K562 (cell line): Measurements from ENCODE around the gene NEMP2. TPM values are rescaled to one million over a fixed set of nuclear protein-coding genes. Genes with fewer than 3 reads are reported as not detected.

Experiments used
- ATAC-seq: fragments of 200-7000 bp; cut with Tn5 transposase; 3 replicates; pipeline ENCODE4 v1.9.1; 2020; ENCODE audit warnings: moderate library complexity
- BruUV-seq: library from RNA; stranded (reverse); fragments of 400-500 nt; replicated peaks from 2 replicates; lab custom pipeline; 2021; lab: Mats Ljungman, UMichigan
- CTCF ChIA-PET: fragments of 300-600 bp; formaldehyde crosslinking; extraction: SDS; loops from one replicate; lab custom pipeline; 2021; ENCODE audit warnings: low intra/inter-chr PET ratio; lab: Yijun Ruan, JAX
- POLR2A ChIA-PET: fragments of 300-600, 350-650 bp; sonication (Branson Sonifier 250); formaldehyde crosslinking; extraction: SDS; loops from one replicate; lab custom pipeline; 2021; ENCODE audit warnings: antibody characterized with exemption, inconsistent platforms; lab: Yijun Ruan, JAX
- DNase-seq, 4 experiments: peaks; one replicate each; pipeline versions ENCODE4 v3.0.0 to v3.0.0-alpha.2; 2011 to 2018; ENCODE audit warnings: low spot score in 3 of 4, mixed read lengths in 3 of 4; ENCODE audit errors: extremely low read depth in 1 of 4
- FAIRE-seq: peaks from 2 replicates; lab custom pipeline; 2011; peaks lifted over from hg19 to GRCh38; lab: Jason Lieb, UNC
- H2AFZ ChIP-seq: 2 replicates; pipeline ENCODE4 v1.6.0; 2011; ENCODE audit warnings: low read depth, low read length, control low read depth, inconsistent platforms
- H3K27ac ChIP-seq: fragments of 200-600 bp; 3 replicates; pipeline ENCODE4 v1.8.0; 2011; ENCODE audit warnings: low read depth, mild to moderate bottlenecking, control low read depth, inconsistent platforms, low read length, moderate library complexity, mixed read lengths; ENCODE audit errors: extremely low read depth
- H3K27me3 ChIP-seq, 2 experiments: fragments of 300-600 bp in 1 of 2; 2 replicates in 1 of 2; 3 replicates in 1 of 2; pipeline versions ENCODE4 v1.6.0 to v1.8.0; 2011; ENCODE audit warnings: inconsistent platforms in 2 of 2, low read length in 2 of 2, mild to moderate bottlenecking in 1 of 2, mixed read lengths in 1 of 2, moderate library complexity in 1 of 2; ENCODE audit not compliant: control insufficient read depth in 2 of 2, insufficient read depth in 2 of 2
- H3K36me3 ChIP-seq: fragments of 300-600 bp; 3 replicates; pipeline ENCODE4 v1.8.0; 2011; ENCODE audit warnings: mild to moderate bottlenecking, low read length, inconsistent platforms; ENCODE audit not compliant: control insufficient read depth, insufficient read depth
- H3K4me1 ChIP-seq, 2 experiments: fragments of 200-600 bp in 1 of 2; replicated peaks in 1 of 2; 2 replicates in 1 of 2; 3 replicates in 1 of 2; pipeline versions ENCODE4 v1.5.1 to v1.8.0; 2011; ENCODE audit warnings: inconsistent platforms in 2 of 2, low read length in 2 of 2, mild to moderate bottlenecking in 1 of 2, mixed read lengths in 1 of 2, moderate library complexity in 1 of 2; ENCODE audit not compliant: control insufficient read depth in 2 of 2, insufficient read depth in 2 of 2
- H3K4me2 ChIP-seq: 2 replicates; pipeline ENCODE4 v1.6.1; 2011; ENCODE audit warnings: low read length, control low read depth, inconsistent platforms, mixed read lengths; ENCODE audit not compliant: insufficient read depth
- H3K4me3 ChIP-seq: fragments of 200-600 bp; sonication (generic), shearing (Covaris generic); 2 replicates; pipeline ENCODE4 v1.5.1; 2016; ENCODE audit warnings: control low read depth, inconsistent platforms
- H3K79me2 ChIP-seq: fragments of 200-600 bp; 3 replicates; pipeline ENCODE4 v1.8.0; 2011; ENCODE audit warnings: low read length, inconsistent platforms; ENCODE audit not compliant: control insufficient read depth, insufficient read depth
- H3K9ac ChIP-seq, 2 experiments: 2 replicates each; pipeline versions ENCODE4 v1.6.0 to v1.6.1; 2011; ENCODE audit warnings: low read depth in 2 of 2, low read length in 2 of 2, control low read depth in 1 of 2, inconsistent platforms in 1 of 2, mild to moderate bottlenecking in 1 of 2, mixed read lengths in 1 of 2; ENCODE audit not compliant: insufficient read depth in 1 of 2
- H3K9me1 ChIP-seq: one replicate; pipeline ENCODE4 v1.6.0; 2011; ENCODE audit warnings: inconsistent platforms, mild to moderate bottlenecking, low read length, moderate library complexity; ENCODE audit not compliant: control insufficient read depth, insufficient read depth
- H3K9me3 ChIP-seq: replicated peaks from 2 replicates; pipeline ENCODE4 v1.5.1; 2011; ENCODE audit warnings: low read depth, low read length, inconsistent platforms; ENCODE audit not compliant: control insufficient read depth, insufficient read depth
- H4K20me1 ChIP-seq: replicated peaks from 2 replicates; pipeline ENCODE4 v1.6.1; 2011; ENCODE audit warnings: low read length, inconsistent platforms, mixed read lengths; ENCODE audit not compliant: control insufficient read depth, insufficient read depth
- C11orf30 ChIP-seq: fragments of 450-650 bp; IDR thresholded peaks from 2 replicates; pipeline ENCODE4 v1.6.1; 2016; ENCODE audit warnings: low read depth, mild to moderate bottlenecking
- ZNF316 ChIP-seq: fragments of 450-650 bp; IDR thresholded peaks from 2 replicates; pipeline ENCODE4 v1.6.1; 2016
- WGBS: fragments of 100-300 bp; shearing (Covaris generic); methylation state at CpG from one replicate; pipeline ENCODE4 v1.1.6; 2016; ENCODE audit warnings: low coverage, mixed read lengths; ENCODE audit not compliant: insufficient coverage; ENCODE audit errors: missing lambda C conversion rate; 5-methylcytosine and 5-hydroxymethylcytosine counted together
- in situ Hi-C: fragments of 300-500 bp; cut with MboI; formaldehyde crosslinking; loops from 4 replicates; pipeline ENCODE4 v1.15.0; 2018; ENCODE audit warnings: inconsistent platforms, mixed read lengths
- intact Hi-C: fragments of 100-400 bp; cut with micrococcal nuclease; formaldehyde crosslinking; loops from 2 replicates; pipeline ENCODE4 v1.14.2; 2022
- polyA plus RNA-seq, 8 experiments: library from polyadenylated mRNA; depleted of rRNA in 4 of 8; stranded (reverse) in 5 of 8; unstranded in 3 of 8; fragments of >200 nt; fragmentation: Nextera tagmentation in 2 of 8; fragmentation: Illumina TruSeq in 1 of 8; extraction: Ambion mirVana in 2 of 8; extraction: Trizol in 1 of 8; gene quantifications; 2 replicates each; pipeline versions ENCODE4 v1.2.1 to v1.2.3, GENCODE V29; 2011 to 2014; ENCODE audit warnings: inconsistent platforms in 1 of 8, missing spikeins in 1 of 8
- total RNA-seq, 7 experiments: library from RNA; depleted of rRNA in 6 of 7; stranded (reverse); fragments of >200 nt in 6 of 7; fragmentation: Illumina TruSeq in 2 of 7; extraction: Trizol in 2 of 7; gene quantifications; 2 replicates each; pipeline versions ENCODE4 v1.2.1 to v1.2.3, GENCODE V29; 2011 to 2021; ENCODE audit warnings: low replicate concordance in 1 of 7
- TF ChIP-seq, protein P1 (sequence below): fragments of 450-650 bp; IDR thresholded peaks from 2 replicates; pipeline ENCODE4 v1.6.1; 2018; ENCODE audit warnings: mild to moderate bottlenecking, low read depth; ENCODE audit not compliant: partially characterized antibody
- TF ChIP-seq, protein P2 (sequence below): fragments of 450-650 bp; IDR thresholded peaks from 2 replicates; pipeline ENCODE4 v1.6.1; 2016; ENCODE audit warnings: low read depth, mild to moderate bottlenecking, moderate library complexity

Gene NEMP2
- total and polyA plus RNA-seq, 9 of the 15 experiments (the other 6 are each of a cell fraction or from before 2014, with no cell fraction given): 0.32 to 3.0 (median 1.7) TPM

DNA sequence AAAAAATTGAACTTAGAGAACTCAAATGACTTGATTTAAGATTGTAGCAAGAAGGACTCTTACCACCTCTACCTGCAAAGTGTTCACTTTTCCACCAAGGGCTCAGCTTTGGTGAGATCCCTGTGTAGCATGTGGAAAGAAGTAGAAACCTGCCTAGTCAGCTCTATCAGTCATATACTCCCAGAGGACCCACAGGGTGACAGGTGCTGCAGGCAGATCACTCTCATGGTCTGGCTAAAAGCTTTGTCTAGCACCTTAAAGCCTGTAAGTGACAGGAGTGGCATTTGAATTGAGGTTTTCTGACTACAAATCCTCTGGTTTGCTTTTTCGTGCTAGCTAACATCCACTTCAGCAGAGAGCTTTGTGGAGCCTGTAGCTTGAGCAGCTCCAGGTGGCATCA lies 18.7 kb upstream of the NEMP2 start:
- ATAC-seq: no peak
- peaks cover 0 to 2% of the 10 kb centered on the region in 2 experiments; a peak in 3 of 5 replicates for H3K4me1 ChIP-seq
- no peak for DNase-seq
- H2AFZ ChIP-seq: no peak overlapping the region
- H3K9me3 ChIP-seq: 0 out of 2 replicates have a peak, but pooled peaks cover 2% of the 10 kb centered on the region
- TF ChIP-seq, protein P1, sequence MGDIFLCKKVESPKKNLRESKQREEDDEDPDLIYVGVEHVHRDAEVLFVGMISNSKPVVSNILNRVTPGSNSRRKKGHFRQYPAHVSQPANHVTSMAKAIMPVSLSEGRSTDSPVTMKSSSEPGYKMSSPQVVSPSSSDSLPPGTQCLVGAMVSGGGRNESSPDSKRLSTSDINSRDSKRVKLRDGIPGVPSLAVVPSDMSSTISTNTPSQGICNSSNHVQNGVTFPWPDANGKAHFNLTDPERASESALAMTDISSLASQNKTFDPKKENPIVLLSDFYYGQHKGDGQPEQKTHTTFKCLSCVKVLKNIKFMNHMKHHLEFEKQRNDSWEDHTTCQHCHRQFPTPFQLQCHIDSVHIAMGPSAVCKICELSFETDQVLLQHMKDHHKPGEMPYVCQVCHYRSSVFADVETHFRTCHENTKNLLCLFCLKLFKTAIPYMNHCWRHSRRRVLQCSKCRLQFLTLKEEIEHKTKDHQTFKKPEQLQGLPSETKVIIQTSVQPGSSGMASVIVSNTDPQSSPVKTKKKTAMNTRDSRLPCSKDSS: no peak
- TF ChIP-seq, protein P2, sequence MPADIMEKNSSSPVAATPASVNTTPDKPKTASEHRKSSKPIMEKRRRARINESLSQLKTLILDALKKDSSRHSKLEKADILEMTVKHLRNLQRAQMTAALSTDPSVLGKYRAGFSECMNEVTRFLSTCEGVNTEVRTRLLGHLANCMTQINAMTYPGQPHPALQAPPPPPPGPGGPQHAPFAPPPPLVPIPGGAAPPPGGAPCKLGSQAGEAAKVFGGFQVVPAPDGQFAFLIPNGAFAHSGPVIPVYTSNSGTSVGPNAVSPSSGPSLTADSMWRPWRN: no peak
- TF ChIP-seq C11orf30: peak; percentile 27; the same call in 1 of the 2 replicates
- TF ChIP-seq ZNF316: peak; percentile 53
- TF ChIP-seq, all 486 proteins: peak for 2
- no peaks in the 10 kb centered on the region for H3K27me3 ChIP-seq
- ChIA-PET POLR2A (interaction anchor here (0.9 kb wide), 1 partner anchor 11 kb away, joined by 3 read pairs; no protein-coding TSS in a partner anchor), CTCF (no interaction called here)
- intact Hi-C loops (no loop called here), in situ Hi-C loops (no loop called here)
- no peaks in the 10 kb centered on the region for H3K79me2 ChIP-seq
- no peak overlapping the region for H3K4me2 ChIP-seq
- H4K20me1 ChIP-seq: no peaks in the 10 kb centered on the region
- no peak overlapping the region for H3K27ac ChIP-seq
- H3K4me3 ChIP-seq: no peak overlapping the region
- FAIRE-seq: peak; percentile 63
- BruUV-seq: no TSS peak
- H3K9me1 ChIP-seq: no peaks in the 10 kb centered on the region
- no peaks in the 10 kb centered on the region for H3K36me3 ChIP-seq
- 14% methylated on average over 1 of the region's 1 CpG for WGBS
- no peak overlapping the region for H3K9ac ChIP-seq
